ENCODE measurements around the gene IFIT1B.

IFIT1B gene

GRCh38 chr10:89344156-89344555 lies 33.7 kb upstream of the IFIT1B start:
- no peak for TF ChIP-seq EZH2phosphoT487 (IDR thresholded peaks at IDR 0.05; ENCODE audit: borderline replicate concordance, low read length)
- TF ChIP-seq, protein P1, sequence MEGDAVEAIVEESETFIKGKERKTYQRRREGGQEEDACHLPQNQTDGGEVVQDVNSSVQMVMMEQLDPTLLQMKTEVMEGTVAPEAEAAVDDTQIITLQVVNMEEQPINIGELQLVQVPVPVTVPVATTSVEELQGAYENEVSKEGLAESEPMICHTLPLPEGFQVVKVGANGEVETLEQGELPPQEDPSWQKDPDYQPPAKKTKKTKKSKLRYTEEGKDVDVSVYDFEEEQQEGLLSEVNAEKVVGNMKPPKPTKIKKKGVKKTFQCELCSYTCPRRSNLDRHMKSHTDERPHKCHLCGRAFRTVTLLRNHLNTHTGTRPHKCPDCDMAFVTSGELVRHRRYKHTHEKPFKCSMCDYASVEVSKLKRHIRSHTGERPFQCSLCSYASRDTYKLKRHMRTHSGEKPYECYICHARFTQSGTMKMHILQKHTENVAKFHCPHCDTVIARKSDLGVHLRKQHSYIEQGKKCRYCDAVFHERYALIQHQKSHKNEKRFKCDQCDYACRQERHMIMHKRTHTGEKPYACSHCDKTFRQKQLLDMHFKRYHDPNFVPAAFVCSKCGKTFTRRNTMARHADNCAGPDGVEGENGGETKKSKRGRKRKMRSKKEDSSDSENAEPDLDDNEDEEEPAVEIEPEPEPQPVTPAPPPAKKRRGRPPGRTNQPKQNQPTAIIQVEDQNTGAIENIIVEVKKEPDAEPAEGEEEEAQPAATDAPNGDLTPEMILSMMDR (IDR thresholded peaks at IDR 0.05; ENCODE audit: low read depth, low read length, poor library complexity, severe bottlenecking): no peak
- no peaks in the 10 kb centered on the region for H3F3A ChIP-seq (ENCODE audit: control insufficient read depth, insufficient read depth)
- H3K4me1 ChIP-seq (ENCODE audit: control insufficient read depth, low read length): no peaks in the 10 kb centered on the region
- no peak overlapping the region for H3K4me3 ChIP-seq (ENCODE audit: low read length)
- no peaks in the 10 kb centered on the region for H4K20me1 ChIP-seq (ENCODE audit: control insufficient read depth, insufficient read depth, low read depth, low read length)
- H3K4me2 ChIP-seq (ENCODE audit: low read length): no peak overlapping the region
- H3K36me3 ChIP-seq (ENCODE audit: control insufficient read depth, low read length): no peaks in the 10 kb centered on the region
- no peaks in the 10 kb centered on the region for H3K79me2 ChIP-seq (ENCODE audit: control insufficient read depth, low read length)
- peaks cover 14% of the 10 kb centered on the region for H3K27me3 ChIP-seq (ENCODE audit: control insufficient read depth, low read length)
- H3K27ac ChIP-seq (ENCODE audit: low read depth, low read length): no peak overlapping the region
- H3K9me3 ChIP-seq (ENCODE audit: control insufficient read depth, insufficient read depth, low read length): no peaks in the 10 kb centered on the region
- H3K9me2 ChIP-seq (replicated peaks; ENCODE audit: control insufficient read depth, low read length): no peaks in the 10 kb centered on the region

DNA sequence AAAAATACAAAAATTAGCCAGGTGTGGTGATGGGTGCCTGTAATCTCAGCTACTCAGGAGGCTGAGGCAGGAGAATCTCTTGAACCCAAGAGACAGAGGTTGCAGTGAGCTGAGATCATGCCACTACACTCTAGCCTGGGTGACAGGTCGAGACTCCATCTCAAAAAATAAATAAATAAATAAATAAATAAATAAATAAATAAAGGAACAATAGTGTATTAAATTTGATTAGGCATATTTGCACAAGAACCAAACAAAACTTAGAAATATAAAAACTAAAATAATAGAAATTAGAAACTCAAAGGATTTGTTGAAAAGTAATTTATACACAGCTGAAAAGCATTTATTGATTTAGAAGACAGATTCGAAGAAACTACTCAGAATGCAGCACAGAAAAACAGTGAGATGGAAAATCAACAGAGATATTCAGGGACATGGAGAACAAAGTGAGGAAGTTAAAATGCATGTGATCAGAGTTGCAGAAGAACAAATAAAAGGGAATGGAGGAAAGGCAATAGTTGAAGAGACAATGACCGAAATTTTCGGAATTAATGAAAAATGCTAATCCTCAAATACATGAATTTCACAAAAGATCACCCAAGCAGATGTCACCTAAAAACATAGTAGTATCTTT lies 32.4 kb upstream of the IFIT1B start:
- Histone ChIP-seq H3K27me3 (ENCODE audit: control insufficient read depth, low read length) (peaks cover 21% of the 10 kb centered on the region), H3K36me3 (ENCODE audit: control insufficient read depth, low read length) (no peaks in the 10 kb centered on the region), H3K4me1 (ENCODE audit: control insufficient read depth, low read length) (no peaks in the 10 kb centered on the region), H4K20me1 (ENCODE audit: control insufficient read depth, insufficient read depth, low read depth, low read length) (no peaks in the 10 kb centered on the region), H3K9me3 (ENCODE audit: control insufficient read depth, insufficient read depth, low read length) (no peaks in the 10 kb centered on the region), H3K79me2 (ENCODE audit: control insufficient read depth, low read length) (no peaks in the 10 kb centered on the region), H3K4me3 (ENCODE audit: low read length) (no peak overlapping the region), H3K9me2 (replicated peaks; ENCODE audit: control insufficient read depth, low read length) (no peaks in the 10 kb centered on the region), H3F3A (ENCODE audit: control insufficient read depth, insufficient read depth) (no peaks in the 10 kb centered on the region), H3K27ac (ENCODE audit: low read depth, low read length) (no peak overlapping the region), H3K4me2 (ENCODE audit: low read length) (no peak overlapping the region)
- TF ChIP-seq, protein P1 (IDR thresholded peaks at IDR 0.05; ENCODE audit: low read depth, low read length, poor library complexity, severe bottlenecking): no peak

DNA sequence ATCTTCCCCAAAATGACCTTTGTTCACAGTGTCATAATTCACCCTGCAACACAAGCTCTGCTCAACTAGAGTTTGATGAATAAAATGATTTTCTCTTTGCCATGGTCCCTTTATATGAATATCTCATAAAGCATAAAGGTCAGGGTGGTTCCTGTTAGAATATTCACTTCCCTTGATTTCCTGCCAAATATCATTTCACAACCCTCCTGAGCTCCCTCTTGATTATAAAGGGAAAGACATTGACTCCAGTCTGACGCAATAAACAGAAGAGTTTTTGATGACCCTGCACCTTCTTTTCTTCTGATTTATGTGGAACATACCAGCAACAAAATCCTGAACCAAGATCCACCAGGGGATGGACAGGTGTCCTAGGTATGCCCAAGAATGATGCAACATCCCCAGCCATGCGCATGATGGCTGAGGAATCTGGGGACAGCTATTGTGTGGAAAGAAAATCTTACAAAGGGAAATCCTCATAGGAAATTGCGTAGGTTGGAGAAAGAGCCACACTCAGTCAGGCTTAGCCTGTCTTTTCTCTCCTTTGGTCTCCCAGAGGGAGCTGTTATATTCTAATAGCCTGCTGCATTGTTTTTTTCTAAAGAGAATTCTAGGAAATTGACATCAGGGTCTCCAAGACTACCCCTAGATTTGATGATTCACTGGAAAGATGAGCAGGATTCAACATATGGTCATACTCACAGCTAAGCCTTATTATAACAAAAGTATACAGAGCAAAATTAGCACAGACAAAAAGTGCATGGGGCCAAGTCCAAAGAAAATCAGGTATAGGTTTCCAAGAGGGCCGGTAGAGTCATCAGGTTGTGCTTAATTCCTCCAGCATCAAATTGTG lies 31.2 kb upstream of the IFIT1B start:
- no peak overlapping the region for H3K4me2 ChIP-seq (ENCODE audit: low read length)

More for the DNA sequence above, 31.2 kb upstream of the IFIT1B start:
- Histone ChIP-seq H3K4me3 (ENCODE audit: low read length) (no peak overlapping the region), H3F3A (ENCODE audit: control insufficient read depth, insufficient read depth) (no peaks in the 10 kb centered on the region), H3K27me3 (ENCODE audit: control insufficient read depth, low read length) (peaks cover 21% of the 10 kb centered on the region), H3K4me1 (ENCODE audit: control insufficient read depth, low read length) (no peaks in the 10 kb centered on the region), H3K9me2 (replicated peaks; ENCODE audit: control insufficient read depth, low read length) (no peaks in the 10 kb centered on the region), H3K79me2 (ENCODE audit: control insufficient read depth, low read length) (no peaks in the 10 kb centered on the region), H3K9me3 (ENCODE audit: control insufficient read depth, insufficient read depth, low read length) (no peaks in the 10 kb centered on the region), H3K36me3 (ENCODE audit: control insufficient read depth, low read length) (no peaks in the 10 kb centered on the region), H4K20me1 (ENCODE audit: control insufficient read depth, insufficient read depth, low read depth, low read length) (no peaks in the 10 kb centered on the region), H3K27ac (ENCODE audit: low read depth, low read length) (no peak overlapping the region)
- TF ChIP-seq, protein P1 (IDR thresholded peaks at IDR 0.05; ENCODE audit: low read depth, low read length, poor library complexity, severe bottlenecking): no peak
- TF ChIP-seq EZH2phosphoT487 (IDR thresholded peaks at IDR 0.05; ENCODE audit: borderline replicate concordance, low read length): no peak

Data from DOHH2 (cell line).